HEK293 (cell line): ENCODE results near the gene LPIN3.

Source experiments
- CTCF ChIA-PET: fragments of 350-600 bp; formaldehyde crosslinking; extraction: SDS; loops from one replicate; lab custom pipeline; 2021; ENCODE audit warnings: antibody characterized with exemption; lab: Yijun Ruan, JAX
- POLR2A ChIA-PET: fragments of 300-600 bp; formaldehyde crosslinking; extraction: SDS; loops from one replicate; lab custom pipeline; 2020; ENCODE audit warnings: antibody characterized with exemption, inconsistent platforms; lab: Yijun Ruan, JAX
- H3K27ac ChIP-seq: fragments of 200-500 bp; sonication (Bioruptor generic); 2 replicates; pipeline ENCODE4 v1.5.1; 2014; ENCODE audit warnings: low read depth, low read length, control low read depth, inconsistent platforms; ENCODE audit errors: extremely low read depth
- H3K36me3 ChIP-seq, 2 experiments: fragments of 200-500 bp in 1 of 2; sonication (Bioruptor generic) in 1 of 2; 1 replicate in 1 of 2; 2 replicates in 1 of 2; pipeline ENCODE4 v1.5.1; 2014 to 2017; ENCODE audit warnings: inconsistent platforms in 2 of 2, low read length in 2 of 2; ENCODE audit not compliant: control insufficient read depth in 2 of 2, insufficient read depth in 1 of 2
- H3K4me1 ChIP-seq: fragments of 200-500 bp; sonication (Bioruptor generic); 2 replicates; pipeline ENCODE4 v1.5.1; 2014; ENCODE audit warnings: mild to moderate bottlenecking, low read length, inconsistent platforms; ENCODE audit not compliant: control insufficient read depth, insufficient read depth
- H3K4me3 ChIP-seq: 2 replicates; pipeline ENCODE4 v1.5.1; 2011; ENCODE audit warnings: low read depth, mild to moderate bottlenecking, control low read depth, low read length, moderate library complexity
- H3K9me3 ChIP-seq: fragments of 200-500 bp; sonication (Bioruptor generic); 2 replicates; pipeline ENCODE4 v1.5.1; 2014; ENCODE audit warnings: low read depth, low read length, inconsistent platforms; ENCODE audit not compliant: control insufficient read depth, insufficient read depth
- GLIS1 ChIP-seq: fragments of 450-650 bp; formaldehyde crosslinking; IDR thresholded peaks from 2 replicates; pipeline ENCODE4 v1.5.1; 2016; ENCODE audit warnings: missing biosample characterization, missing genetic modification characterization
- KLF7 ChIP-seq: fragments of 450-650 bp; formaldehyde crosslinking; IDR thresholded peaks from 2 replicates; pipeline ENCODE4 v1.5.1; 2016; ENCODE audit warnings: missing biosample characterization, missing genetic modification characterization, borderline replicate concordance
- KLF8 ChIP-seq: fragments of 450-650 bp; formaldehyde crosslinking; IDR thresholded peaks from 2 replicates; pipeline ENCODE4 v1.5.1; 2016; ENCODE audit warnings: missing biosample characterization, missing genetic modification characterization
- OVOL3 ChIP-seq: fragments of 450-650 bp; formaldehyde crosslinking; IDR thresholded peaks from 2 replicates; pipeline ENCODE4 v1.5.1; 2016; ENCODE audit warnings: missing biosample characterization, missing genetic modification characterization
- PRDM1 ChIP-seq: fragments of 450-650 bp; formaldehyde crosslinking; IDR thresholded peaks from 2 replicates; pipeline ENCODE4; 2016; ENCODE audit warnings: missing biosample characterization, missing genetic modification characterization
- SCRT1 ChIP-seq: fragments of 450-650 bp; formaldehyde crosslinking; IDR thresholded peaks from 2 replicates; pipeline ENCODE4 v1.5.1; 2016; ENCODE audit warnings: missing biosample characterization, missing genetic modification characterization, borderline replicate concordance
- SP7 ChIP-seq: fragments of 450-650 bp; formaldehyde crosslinking; IDR thresholded peaks from 2 replicates; pipeline ENCODE4 v1.5.1; 2016; ENCODE audit warnings: missing biosample characterization, missing genetic modification characterization
- ZBTB20 ChIP-seq: fragments of 450-650 bp; formaldehyde crosslinking; IDR thresholded peaks from 2 replicates; pipeline ENCODE4 v1.5.1; 2016; ENCODE audit warnings: missing biosample characterization, missing genetic modification characterization
- ZNF112 ChIP-seq: fragments of 450-650 bp; formaldehyde crosslinking; IDR thresholded peaks from 2 replicates; pipeline ENCODE4 v1.5.0; 2017; ENCODE audit warnings: missing biosample characterization, missing genetic modification characterization
- ZNF138 ChIP-seq: fragments of 450-650 bp; formaldehyde crosslinking; IDR thresholded peaks from 2 replicates; pipeline ENCODE4 v1.5.1; 2016; ENCODE audit warnings: missing biosample characterization, missing genetic modification characterization, borderline replicate concordance
- ZNF184 ChIP-seq: fragments of 450-650 bp; IDR thresholded peaks from 2 replicates; pipeline ENCODE4 v1.5.1; 2018; ENCODE audit warnings: missing biosample characterization, mild to moderate bottlenecking, missing genetic modification characterization
- ZNF221 ChIP-seq: fragments of 450-650 bp; formaldehyde crosslinking; IDR thresholded peaks from 2 replicates; pipeline ENCODE4 v1.5.1; 2017; ENCODE audit warnings: missing biosample characterization, missing genetic modification characterization, borderline replicate concordance
- ZNF248 ChIP-seq: fragments of 450-650 bp; formaldehyde crosslinking; IDR thresholded peaks from 2 replicates; pipeline ENCODE4 v1.5.1; 2017; ENCODE audit warnings: missing biosample characterization, missing genetic modification characterization
- ZNF37A ChIP-seq: fragments of 450-650 bp; IDR thresholded peaks from 2 replicates; pipeline ENCODE4 v1.5.1; 2018; ENCODE audit warnings: missing biosample characterization, missing genetic modification characterization
- ZNF501 ChIP-seq: fragments of 450-650 bp; formaldehyde crosslinking; IDR thresholded peaks from 2 replicates; pipeline ENCODE4 v1.5.1; 2016; ENCODE audit warnings: missing biosample characterization, missing genetic modification characterization
- ZNF621 ChIP-seq: fragments of 450-650 bp; formaldehyde crosslinking; IDR thresholded peaks from 2 replicates; pipeline ENCODE4 v1.5.1; 2017; ENCODE audit warnings: missing biosample characterization, missing genetic modification characterization
- ZNF670 ChIP-seq: fragments of 450-650 bp; formaldehyde crosslinking; IDR thresholded peaks from 2 replicates; pipeline ENCODE4 v1.5.1; 2016; ENCODE audit warnings: missing biosample characterization, missing genetic modification characterization, low read depth
- ZNF776 ChIP-seq: fragments of 450-650 bp; formaldehyde crosslinking; IDR thresholded peaks from 2 replicates; pipeline ENCODE4 v1.5.0; 2017; ENCODE audit warnings: missing biosample characterization, missing genetic modification characterization, borderline replicate concordance
- ZNF830 ChIP-seq: fragments of 450-650 bp; IDR thresholded peaks from 2 replicates; pipeline ENCODE4 v1.5.0; 2018; ENCODE audit warnings: missing biosample characterization, missing genetic modification characterization, low read depth, mild to moderate bottlenecking, moderate library complexity
- TF ChIP-seq, protein P1 (sequence below): fragments of 450-650 bp; formaldehyde crosslinking; IDR thresholded peaks from 2 replicates; pipeline ENCODE4 v1.5.1; 2016; ENCODE audit warnings: missing biosample characterization, missing genetic modification characterization
- TF ChIP-seq, protein P2 (sequence below): fragments of 450-650 bp; formaldehyde crosslinking; IDR thresholded peaks from 2 replicates; pipeline ENCODE4 v1.5.1; 2016; ENCODE audit warnings: missing biosample characterization, missing genetic modification characterization
- TF ChIP-seq, protein P3 (sequence below): fragments of 450-650 bp; formaldehyde crosslinking; IDR thresholded peaks from 2 replicates; pipeline ENCODE4 v1.5.1; 2017; ENCODE audit warnings: missing biosample characterization, missing genetic modification characterization
- TF ChIP-seq, protein P4 (sequence below): fragments of 450-650 bp; formaldehyde crosslinking; IDR thresholded peaks from 2 replicates; pipeline ENCODE4 v1.5.1; 2016; ENCODE audit warnings: missing biosample characterization, missing genetic modification characterization
- TF ChIP-seq, protein P5 (sequence below): fragments of 450-650 bp; formaldehyde crosslinking; IDR thresholded peaks from 2 replicates; pipeline ENCODE4; 2016; ENCODE audit warnings: missing biosample characterization, missing genetic modification characterization
- TF ChIP-seq, protein P6 (sequence below): fragments of 450-650 bp; formaldehyde crosslinking; conservative IDR thresholded peaks from 2 replicates; pipeline ENCODE4 v1.5.1; 2016; ENCODE audit warnings: low read depth, missing biosample characterization, missing genetic modification characterization
- TF ChIP-seq, protein P7 (sequence below): fragments of 450-650 bp; formaldehyde crosslinking; IDR thresholded peaks from 2 replicates; pipeline ENCODE4 v1.5.1; 2016; ENCODE audit warnings: missing biosample characterization, missing genetic modification characterization, low read depth

The LPIN3 gene

DNA sequence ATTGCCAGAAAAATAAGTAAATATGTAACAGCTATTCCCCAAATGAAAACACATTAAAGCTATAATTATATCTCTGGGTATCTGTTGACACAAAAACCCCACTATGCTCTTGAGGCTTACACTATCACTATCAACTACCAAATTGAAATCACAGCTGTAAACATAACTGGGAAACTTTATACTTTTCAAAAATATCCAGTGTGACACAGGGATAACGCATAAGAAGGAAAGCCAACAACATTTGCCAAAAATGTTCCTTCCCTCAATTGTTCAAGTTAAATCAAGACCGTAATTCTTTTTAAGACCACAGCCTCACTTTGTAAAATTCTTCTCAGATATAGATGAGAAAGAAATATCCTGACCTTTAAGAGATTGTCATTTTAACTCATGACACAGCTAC is 26.2 kb upstream of the LPIN3 start:
- Histone ChIP-seq H3K27ac (no peak overlapping the region), H3K36me3 (peaks cover 0 to 5% of the 10 kb centered on the region in 2 experiments; a peak in 1 of 3 replicates), H3K4me3 (no peak overlapping the region), H3K9me3 (no peaks in the 10 kb centered on the region), H3K4me1 (peaks cover 8% of the 10 kb centered on the region)
- ChIA-PET CTCF (interaction anchor here (0.8 kb wide), 1 partner anchor 12 kb away, joined by 3 read pairs; no protein-coding TSS in a partner anchor), POLR2A (no interaction called here)
- TF ChIP-seq ZNF776 (tag by site-specific recombination) (no peak), ZNF621 (tag by site-specific recombination) (no peak), GLIS1 (no peak), OVOL3 (tag by site-specific recombination) (0 out of 2 replicates have a peak, but pooled peaks have one; percentile 29), ZNF501 (tag by site-specific recombination) (no peak), SP7 (tag by site-specific recombination) (peak; percentile 40; the same call in 1 of the 2 replicates), ZNF221 (tag by site-specific recombination) (no peak), ZNF112 (no peak), PRDM1 (tag by site-specific recombination) (no peak), ZNF138 (tag by site-specific recombination) (no peak), ZNF37A (tag by site-specific recombination) (no peak), ZNF670 (tag by site-specific recombination) (no peak), ZNF830 (no peak), SCRT1 (tag by site-specific recombination) (no peak), KLF7 (tag by site-specific recombination) (no peak), KLF8 (tag by site-specific recombination) (no peak), ZNF184 (tag by site-specific recombination) (no peak), ZNF248 (no peak), ZBTB20 (no peak)
- TF ChIP-seq, protein P1, sequence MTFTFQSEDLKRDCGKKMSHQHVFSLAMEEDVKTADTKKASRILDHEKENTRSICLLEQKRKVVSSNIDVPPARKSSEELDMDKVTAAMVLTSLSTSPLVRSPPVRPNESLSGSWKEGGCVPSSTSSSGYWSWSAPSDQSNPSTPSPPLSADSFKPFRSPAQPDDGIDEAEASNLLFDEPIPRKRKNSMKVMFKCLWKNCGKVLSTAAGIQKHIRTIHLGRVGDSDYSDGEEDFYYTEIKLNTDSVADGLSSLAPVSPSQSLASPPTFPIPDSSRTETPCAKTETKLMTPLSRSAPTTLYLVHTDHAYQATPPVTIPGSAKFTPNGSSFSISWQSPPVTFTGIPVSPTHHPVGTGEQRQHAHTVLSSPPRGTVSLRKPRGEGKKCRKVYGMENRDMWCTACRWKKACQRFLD (tag by site-specific recombination), result no peak
- TF ChIP-seq, protein P2, sequence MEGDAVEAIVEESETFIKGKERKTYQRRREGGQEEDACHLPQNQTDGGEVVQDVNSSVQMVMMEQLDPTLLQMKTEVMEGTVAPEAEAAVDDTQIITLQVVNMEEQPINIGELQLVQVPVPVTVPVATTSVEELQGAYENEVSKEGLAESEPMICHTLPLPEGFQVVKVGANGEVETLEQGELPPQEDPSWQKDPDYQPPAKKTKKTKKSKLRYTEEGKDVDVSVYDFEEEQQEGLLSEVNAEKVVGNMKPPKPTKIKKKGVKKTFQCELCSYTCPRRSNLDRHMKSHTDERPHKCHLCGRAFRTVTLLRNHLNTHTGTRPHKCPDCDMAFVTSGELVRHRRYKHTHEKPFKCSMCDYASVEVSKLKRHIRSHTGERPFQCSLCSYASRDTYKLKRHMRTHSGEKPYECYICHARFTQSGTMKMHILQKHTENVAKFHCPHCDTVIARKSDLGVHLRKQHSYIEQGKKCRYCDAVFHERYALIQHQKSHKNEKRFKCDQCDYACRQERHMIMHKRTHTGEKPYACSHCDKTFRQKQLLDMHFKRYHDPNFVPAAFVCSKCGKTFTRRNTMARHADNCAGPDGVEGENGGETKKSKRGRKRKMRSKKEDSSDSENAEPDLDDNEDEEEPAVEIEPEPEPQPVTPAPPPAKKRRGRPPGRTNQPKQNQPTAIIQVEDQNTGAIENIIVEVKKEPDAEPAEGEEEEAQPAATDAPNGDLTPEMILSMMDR (tag by site-specific recombination), result no peak
- TF ChIP-seq, protein P3, sequence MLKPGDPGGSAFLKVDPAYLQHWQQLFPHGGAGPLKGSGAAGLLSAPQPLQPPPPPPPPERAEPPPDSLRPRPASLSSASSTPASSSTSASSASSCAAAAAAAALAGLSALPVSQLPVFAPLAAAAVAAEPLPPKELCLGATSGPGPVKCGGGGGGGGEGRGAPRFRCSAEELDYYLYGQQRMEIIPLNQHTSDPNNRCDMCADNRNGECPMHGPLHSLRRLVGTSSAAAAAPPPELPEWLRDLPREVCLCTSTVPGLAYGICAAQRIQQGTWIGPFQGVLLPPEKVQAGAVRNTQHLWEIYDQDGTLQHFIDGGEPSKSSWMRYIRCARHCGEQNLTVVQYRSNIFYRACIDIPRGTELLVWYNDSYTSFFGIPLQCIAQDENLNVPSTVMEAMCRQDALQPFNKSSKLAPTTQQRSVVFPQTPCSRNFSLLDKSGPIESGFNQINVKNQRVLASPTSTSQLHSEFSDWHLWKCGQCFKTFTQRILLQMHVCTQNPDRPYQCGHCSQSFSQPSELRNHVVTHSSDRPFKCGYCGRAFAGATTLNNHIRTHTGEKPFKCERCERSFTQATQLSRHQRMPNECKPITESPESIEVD (tag by site-specific recombination), result 0 out of 2 replicates have a peak, but pooled peaks have one; percentile 29
- TF ChIP-seq, protein P4, sequence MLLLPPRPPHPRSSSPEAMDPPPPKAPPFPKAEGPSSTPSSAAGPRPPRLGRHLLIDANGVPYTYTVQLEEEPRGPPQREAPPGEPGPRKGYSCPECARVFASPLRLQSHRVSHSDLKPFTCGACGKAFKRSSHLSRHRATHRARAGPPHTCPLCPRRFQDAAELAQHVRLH (tag by site-specific recombination), result no peak
- TF ChIP-seq, protein P5, sequence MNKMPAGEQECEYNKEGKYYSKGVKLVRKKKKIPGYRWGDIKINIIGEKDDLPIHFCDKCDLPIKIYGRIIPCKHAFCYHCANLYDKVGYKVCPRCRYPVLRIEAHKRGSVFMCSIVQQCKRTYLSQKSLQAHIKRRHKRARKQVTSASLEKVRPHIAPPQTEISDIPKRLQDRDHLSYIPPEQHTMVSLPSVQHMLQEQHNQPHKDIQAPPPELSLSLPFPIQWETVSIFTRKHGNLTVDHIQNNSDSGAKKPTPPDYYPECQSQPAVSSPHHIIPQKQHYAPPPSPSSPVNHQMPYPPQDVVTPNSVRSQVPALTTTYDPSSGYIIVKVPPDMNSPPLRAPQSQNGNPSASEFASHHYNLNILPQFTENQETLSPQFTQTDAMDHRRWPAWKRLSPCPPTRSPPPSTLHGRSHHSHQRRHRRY (tag by site-specific recombination), result no peak
- TF ChIP-seq, protein P6, sequence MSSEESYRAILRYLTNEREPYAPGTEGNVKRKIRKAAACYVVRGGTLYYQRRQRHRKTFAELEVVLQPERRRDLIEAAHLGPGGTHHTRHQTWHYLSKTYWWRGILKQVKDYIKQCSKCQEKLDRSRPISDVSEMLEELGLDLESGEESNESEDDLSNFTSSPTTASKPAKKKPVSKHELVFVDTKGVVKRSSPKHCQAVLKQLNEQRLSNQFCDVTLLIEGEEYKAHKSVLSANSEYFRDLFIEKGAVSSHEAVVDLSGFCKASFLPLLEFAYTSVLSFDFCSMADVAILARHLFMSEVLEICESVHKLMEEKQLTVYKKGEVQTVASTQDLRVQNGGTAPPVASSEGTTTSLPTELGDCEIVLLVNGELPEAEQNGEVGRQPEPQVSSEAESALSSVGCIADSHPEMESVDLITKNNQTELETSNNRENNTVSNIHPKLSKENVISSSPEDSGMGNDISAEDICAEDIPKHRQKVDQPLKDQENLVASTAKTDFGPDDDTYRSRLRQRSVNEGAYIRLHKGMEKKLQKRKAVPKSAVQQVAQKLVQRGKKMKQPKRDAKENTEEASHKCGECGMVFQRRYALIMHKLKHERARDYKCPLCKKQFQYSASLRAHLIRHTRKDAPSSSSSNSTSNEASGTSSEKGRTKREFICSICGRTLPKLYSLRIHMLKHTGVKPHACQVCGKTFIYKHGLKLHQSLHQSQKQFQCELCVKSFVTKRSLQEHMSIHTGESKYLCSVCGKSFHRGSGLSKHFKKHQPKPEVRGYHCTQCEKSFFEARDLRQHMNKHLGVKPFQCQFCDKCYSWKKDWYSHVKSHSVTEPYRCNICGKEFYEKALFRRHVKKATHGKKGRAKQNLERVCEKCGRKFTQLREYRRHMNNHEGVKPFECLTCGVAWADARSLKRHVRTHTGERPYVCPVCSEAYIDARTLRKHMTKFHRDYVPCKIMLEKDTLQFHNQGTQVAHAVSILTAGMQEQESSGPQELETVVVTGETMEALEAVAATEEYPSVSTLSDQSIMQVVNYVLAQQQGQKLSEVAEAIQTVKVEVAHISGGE (tag by site-specific recombination), result no peak
- TF ChIP-seq, protein P7, sequence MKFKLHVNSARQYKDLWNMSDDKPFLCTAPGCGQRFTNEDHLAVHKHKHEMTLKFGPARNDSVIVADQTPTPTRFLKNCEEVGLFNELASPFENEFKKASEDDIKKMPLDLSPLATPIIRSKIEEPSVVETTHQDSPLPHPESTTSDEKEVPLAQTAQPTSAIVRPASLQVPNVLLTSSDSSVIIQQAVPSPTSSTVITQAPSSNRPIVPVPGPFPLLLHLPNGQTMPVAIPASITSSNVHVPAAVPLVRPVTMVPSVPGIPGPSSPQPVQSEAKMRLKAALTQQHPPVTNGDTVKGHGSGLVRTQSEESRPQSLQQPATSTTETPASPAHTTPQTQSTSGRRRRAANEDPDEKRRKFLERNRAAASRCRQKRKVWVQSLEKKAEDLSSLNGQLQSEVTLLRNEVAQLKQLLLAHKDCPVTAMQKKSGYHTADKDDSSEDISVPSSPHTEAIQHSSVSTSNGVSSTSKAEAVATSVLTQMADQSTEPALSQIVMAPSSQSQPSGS (tag by site-specific recombination), result no peak
- TF ChIP-seq, all 188 proteins: peak for 3
